CD4-positive, alpha-beta T cell treated with Interferon alpha-2 for 1 hour (primary cell): ENCODE data around the gene OAT.
"Not testable (repeated sequence)": the region's sequence is repeated elsewhere in the genome, so short reads cannot be mapped to it uniquely, and the experiment has no call there.

Source experiments
- DNase-seq, 2 donors: peaks; one replicate each; pipeline ENCODE4 v3.0.0-alpha.2; 2020 to 2022

The OAT gene

DNA sequence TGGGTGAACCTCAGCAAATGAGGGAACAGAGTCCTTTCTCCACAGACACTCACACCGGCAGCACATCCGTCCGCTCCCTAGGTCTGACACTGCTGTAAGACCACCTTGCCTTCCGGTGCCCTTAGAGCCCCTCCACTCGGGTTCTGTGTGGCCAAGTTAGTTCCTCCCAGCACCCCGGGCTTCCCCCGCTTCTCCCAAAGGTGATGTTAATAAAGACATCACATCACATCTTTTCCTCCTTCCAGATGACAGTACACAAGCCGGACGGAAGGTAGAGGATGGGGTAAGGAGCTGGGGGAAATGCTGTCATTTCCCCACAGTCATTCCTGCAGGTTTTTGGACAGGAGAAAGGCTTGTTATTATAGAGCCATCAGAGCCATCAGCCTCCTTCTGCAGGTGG lies 42.3 kb downstream of the OAT start:
- no peak for DNase-seq

DNA sequence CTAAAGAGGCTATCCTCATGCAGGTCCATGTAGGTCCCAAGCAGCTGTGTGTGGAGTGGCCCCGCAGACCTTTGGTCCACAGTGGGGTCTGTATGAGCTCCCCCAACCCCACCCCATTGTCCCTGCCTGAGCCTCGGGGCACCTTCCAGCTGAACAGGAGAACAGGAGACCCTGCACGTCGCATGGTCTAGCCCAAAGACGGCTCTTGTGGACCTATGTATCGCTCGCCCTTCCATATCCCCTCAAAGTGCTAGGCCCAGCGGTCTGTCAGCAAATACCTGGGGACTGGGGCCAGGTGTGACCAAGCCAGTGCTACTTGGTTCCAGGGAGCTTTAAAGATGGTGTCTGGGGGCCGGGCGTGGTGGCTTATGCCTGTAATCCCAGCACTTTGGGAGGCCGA lies 43.0 kb downstream of the OAT start:
- no peak for DNase-seq

- DNase-seq: no peak
These were observed 43.4 kb downstream of the OAT start for GRCh38 chr10:124375353-124375614.

DNA sequence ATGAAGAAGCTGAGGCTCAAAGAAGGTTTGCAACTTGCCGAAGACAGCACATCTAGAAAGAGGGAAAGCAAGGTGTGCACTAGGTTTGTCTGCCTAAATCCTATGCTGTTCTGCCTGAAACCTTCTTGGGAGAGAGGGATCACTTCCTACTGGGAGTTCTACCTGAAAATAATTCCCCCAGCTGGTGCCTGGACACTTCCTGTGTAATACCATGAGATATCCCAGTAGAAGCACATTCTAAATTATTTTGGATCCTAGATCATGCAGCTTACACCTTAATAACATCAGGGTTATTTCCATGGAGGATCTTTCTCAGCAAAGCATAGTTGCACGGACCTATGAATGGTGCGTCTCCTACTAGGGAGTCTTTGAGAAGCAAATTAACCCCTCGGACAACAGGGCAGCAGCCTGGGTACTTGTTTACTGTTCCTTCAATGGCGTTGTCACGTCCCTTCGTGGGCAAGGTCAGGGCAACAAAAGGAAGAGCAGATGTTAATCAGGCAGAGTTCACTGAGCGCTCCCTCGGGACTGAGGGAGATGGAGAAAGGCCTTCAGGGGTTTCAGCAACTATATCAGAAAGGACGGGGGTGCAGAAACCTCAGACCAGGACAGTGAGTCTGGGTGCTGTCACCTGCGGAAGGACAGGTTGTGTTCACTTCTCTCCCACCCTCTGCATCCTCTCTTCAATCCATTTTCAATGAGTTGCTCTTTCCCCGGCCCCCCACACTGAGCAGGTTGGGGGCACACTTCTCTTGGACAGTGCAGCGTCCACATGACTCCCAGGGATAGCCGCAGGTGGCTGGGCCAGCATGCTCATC lies 44.0 kb downstream of the OAT start:
- DNase-seq: no peak

GRCh38 chr10:124372899-124373298 lies 45.8 kb downstream of the OAT start:
- no peak for DNase-seq

- no peak for DNase-seq
These were observed 48.3 kb downstream of the OAT start for GRCh38 chr10:124370426-124370825.

- DNase-seq: no peak
These were observed 48.7 kb downstream of the OAT start for GRCh38 chr10:124369986-124370385.

GRCh38 chr10:124369533-124369932 lies 49.2 kb downstream of the OAT start:
- not testable (repeated sequence) for DNase-seq

- DNase-seq: no peak
These were observed 49.7 kb downstream of the OAT start for GRCh38 chr10:124369066-124369465.

GRCh38 chr10:124367936-124368335 lies 50.8 kb downstream of the OAT start:
- no peak for DNase-seq

GRCh38 chr10:124367414-124367813 lies 51.3 kb downstream of the OAT start:
- no peak for DNase-seq

- no peak for DNase-seq
These were observed 51.9 kb downstream of the OAT start for GRCh38 chr10:124366825-124367224.

DNA sequence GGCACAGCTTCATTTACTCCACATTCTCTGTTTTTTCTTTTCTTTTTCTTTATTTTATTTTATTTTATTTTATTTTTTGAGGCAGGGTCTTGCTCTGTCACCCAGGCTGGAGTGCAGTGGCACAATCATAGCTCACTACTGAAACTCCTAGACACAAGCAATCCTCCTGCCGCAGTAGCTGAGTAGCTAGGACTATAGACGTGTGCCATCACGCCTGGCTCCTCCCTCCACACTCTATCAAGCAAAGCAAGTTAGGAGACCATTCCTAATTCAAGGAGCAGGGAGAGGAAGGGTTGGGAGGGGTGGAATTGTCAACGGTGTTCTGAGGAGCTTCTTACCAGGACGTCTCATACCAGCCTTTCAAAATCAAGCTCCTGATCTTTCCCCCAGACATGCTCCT lies 52.4 kb downstream of the OAT start:
- DNase-seq: no peak

DNA sequence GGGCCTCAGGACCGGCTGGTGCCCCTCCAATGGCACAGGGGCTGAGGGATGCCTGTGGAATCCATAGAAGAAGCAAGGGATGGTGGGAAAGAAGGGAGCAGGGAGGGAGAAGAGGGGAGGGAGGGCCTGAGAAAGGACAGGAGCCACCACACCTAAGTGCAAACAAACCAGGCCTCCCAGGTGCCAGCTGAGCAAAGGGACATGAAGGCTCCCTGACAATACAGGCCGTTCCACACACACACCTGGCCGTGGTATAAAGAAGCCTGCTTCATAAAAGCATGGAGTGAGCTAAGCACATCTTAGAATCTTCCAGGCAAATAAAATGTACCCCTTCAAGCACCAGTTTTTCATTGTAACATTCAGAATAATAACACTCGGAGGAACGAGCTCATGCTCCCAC lies 54.0 kb downstream of the OAT start:
- no peak for DNase-seq

DNA sequence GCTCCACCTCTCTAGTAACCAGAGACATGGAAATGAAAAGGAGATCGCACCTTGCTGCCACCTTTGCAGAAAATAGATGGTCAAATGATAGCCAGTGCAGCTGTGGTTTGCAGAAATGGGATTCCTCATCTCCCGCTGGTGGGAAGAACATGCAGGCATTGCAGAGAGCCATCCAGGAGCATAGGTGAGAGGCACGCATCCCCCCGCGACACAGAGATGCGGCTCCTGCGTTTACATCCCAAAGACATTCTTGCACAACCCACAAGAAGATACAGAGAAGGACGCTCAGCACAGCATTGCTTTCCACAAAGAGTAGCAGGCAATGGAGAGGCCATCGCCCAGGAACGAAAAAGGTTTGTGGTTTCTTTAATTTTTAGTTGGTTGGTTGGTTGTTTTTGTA lies 56.2 kb downstream of the OAT start:
- DNase-seq: no peak

GRCh38 chr10:124359336-124359832 lies 59.3 kb downstream of the OAT start:
- no peak for DNase-seq

- DNase-seq: no peak
These were observed 61.2 kb downstream of the OAT start for GRCh38 chr10:124357561-124357885.

DNA sequence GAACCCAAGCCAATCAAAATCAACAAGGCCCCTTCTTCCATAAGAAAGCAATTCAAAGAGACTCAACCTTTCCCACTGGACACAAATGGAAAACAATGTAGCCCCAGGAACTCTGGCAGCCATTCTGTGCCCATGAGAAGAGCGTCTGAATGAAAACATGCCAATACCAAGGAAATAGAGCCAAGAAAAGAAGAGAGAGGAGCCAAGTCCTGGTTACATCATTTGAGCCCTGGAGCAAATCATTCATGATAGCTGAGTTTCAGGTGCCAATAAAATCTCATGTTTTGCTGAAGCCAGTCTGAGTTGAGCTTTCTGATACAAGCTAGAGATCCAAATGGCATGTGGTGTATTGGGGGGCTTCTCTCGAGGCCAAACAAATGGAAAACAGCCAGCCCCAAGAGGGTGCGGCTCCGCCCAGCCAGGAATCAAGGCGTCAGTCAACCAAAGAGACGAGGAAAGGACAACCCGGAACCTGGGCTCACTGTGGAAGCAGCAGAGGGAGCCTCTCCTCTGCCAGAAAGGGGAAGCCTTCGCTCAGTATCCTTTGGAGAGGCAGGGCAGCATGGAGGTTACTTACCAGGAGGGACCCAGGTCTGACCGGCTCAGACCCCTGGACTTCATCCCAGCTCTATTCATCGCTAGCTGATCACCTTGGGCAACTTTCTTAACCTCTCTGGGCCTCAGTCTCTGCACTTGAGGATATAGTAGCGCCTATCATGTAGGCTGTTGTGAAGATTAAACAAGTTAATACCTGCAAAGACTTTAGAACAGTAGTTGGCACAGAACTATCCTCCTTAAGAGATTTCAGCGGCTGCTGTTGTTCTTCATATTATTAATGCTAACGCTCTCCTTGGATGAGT lies 61.8 kb downstream of the OAT start:
- DNase-seq: no peak

- peak in 1 of 2 donors; percentile 13 for DNase-seq
These were observed 64.0 kb downstream of the OAT start for GRCh38 chr10:124354411-124355382.

GRCh38 chr10:124353896-124354295 lies 64.8 kb downstream of the OAT start:
- no peak for DNase-seq

DNA sequence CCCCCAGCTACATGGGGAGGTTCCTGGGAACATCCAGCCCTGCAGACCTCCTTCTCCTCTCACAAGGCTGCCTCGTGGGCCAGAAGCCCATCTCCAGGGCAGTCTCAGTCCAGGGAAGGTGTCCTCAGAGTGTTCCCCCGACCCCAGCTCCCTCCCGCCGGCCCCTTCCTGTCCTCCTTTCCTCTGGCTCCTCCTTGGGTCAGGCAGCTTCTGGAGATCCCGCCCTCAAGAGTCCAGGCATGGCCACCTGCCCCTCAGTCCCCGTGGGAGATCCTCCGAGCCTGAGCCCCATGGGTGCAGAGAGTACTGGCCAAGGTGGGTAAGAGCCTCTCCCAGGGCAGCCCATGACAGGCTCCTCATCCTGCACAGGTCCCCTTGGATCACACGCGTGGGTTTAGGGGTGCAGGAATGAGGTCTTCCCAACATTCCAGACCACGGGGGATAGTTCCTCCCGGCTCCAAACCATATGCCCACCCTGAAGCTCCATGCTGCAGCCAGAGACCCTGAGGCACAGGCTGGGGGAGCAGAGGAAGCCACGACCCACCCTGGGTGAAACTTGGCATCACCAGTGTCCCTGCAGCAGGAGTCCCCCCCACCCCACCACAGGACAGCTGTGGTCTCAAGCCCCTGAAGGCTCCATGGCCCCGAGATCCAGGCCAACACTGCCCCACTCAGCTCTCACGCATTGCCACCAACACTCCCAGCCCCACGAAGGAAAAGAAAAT lies 65.5 kb downstream of the OAT start:
- DNase-seq: no peak

DNA sequence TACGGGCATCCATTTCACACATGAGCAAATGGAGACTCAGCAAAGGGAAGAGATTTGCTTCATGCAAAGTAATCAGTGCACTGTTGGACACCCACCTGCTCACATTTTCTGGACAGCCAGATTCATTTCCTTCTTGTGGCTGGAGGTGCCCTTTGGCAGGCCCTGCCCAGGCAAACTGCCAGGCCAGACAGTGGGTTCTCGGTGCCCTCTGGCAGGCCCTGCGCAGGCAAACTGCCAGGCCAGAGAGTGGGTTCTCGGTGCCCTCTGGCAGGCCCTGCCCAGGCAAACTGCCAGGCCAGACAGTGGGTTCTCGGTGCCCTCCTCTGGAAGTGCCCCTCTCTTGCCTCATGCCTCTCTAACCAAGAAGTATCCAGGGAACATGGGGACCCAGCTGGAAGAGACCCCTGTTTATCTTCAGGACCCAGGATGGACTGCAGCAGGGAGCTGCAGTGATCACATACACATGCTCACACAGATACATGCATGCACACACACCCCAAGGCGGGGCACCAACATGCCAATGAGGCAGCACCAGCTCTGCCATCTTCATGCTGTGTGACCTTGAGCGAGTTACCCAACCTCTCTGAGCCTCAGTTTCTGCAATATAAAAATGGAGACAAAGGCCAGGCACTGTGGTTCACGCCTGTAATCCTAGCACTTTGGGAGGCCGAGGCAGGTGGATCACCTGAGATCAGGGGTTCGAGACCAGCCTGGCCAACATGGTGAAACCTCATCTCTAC lies 67.1 kb downstream of the OAT start:
- no peak for DNase-seq
